Measurements from ENCODE around the gene RAD51B.
A peak's percentile ranks its signal among the peaks of the same experiment; 100 is the strongest.

Gene RAD51B

GRCh38 chr14:68509188-68509983 is 689.8 kb downstream of the RAD51B start:
- DNase-seq (ENCODE audit: insufficient read length, low spot score) (no peak), FAIRE-seq (no peak)
- TF ChIP-seq TAF1 (IDR thresholded peaks at IDR 0.05; ENCODE audit: low read depth, low read length) (no peak), POLR2AphosphoS5 (IDR thresholded peaks at IDR 0.05; ENCODE audit: low read depth, low read length) (no peak), POU2F2 (IDR thresholded peaks at IDR 0.05; ENCODE audit: low read depth, low read length) (no peak), SPI1 (IDR thresholded peaks at IDR 0.05; ENCODE audit: low read depth, low read length) (no peak), PAX5 (IDR thresholded peaks at IDR 0.05; ENCODE audit: insufficient read depth, low read length, severe bottlenecking) (no peak), POLR2A (IDR thresholded peaks at IDR 0.05; ENCODE audit: low read depth, low read length) (no peak)

- FAIRE-seq (no peak), DNase-seq (ENCODE audit: insufficient read length, low spot score) (no peak)
- no peak for TF ChIP-seq POU2F2 (IDR thresholded peaks at IDR 0.05; ENCODE audit: low read depth, low read length)
- no peak for TF ChIP-seq TAF1 (IDR thresholded peaks at IDR 0.05; ENCODE audit: low read depth, low read length)
- no peak for TF ChIP-seq POLR2A (IDR thresholded peaks at IDR 0.05; ENCODE audit: low read depth, low read length)
- no peak for TF ChIP-seq SPI1 (IDR thresholded peaks at IDR 0.05; ENCODE audit: low read depth, low read length)
- TF ChIP-seq POLR2AphosphoS5 (IDR thresholded peaks at IDR 0.05; ENCODE audit: low read depth, low read length): no peak
- no peak for TF ChIP-seq PAX5 (IDR thresholded peaks at IDR 0.05; ENCODE audit: insufficient read depth, low read length, severe bottlenecking)
Measured at GRCh38 chr14:68510201-68511128, 690.9 kb downstream of the RAD51B start.

GRCh38 chr14:68511129-68512047 is 691.8 kb downstream of the RAD51B start:
- FAIRE-seq (no peak), DNase-seq (ENCODE audit: insufficient read length, low spot score) (no peak)
- TF ChIP-seq POLR2A (IDR thresholded peaks at IDR 0.05; ENCODE audit: low read depth, low read length): no peak
- no peak for TF ChIP-seq POLR2AphosphoS5 (IDR thresholded peaks at IDR 0.05; ENCODE audit: low read depth, low read length)
- no peak for TF ChIP-seq SPI1 (IDR thresholded peaks at IDR 0.05; ENCODE audit: low read depth, low read length)
- no peak for TF ChIP-seq POU2F2 (IDR thresholded peaks at IDR 0.05; ENCODE audit: low read depth, low read length)
- no peak for TF ChIP-seq PAX5 (IDR thresholded peaks at IDR 0.05; ENCODE audit: insufficient read depth, low read length, severe bottlenecking)
- TF ChIP-seq TAF1 (IDR thresholded peaks at IDR 0.05; ENCODE audit: low read depth, low read length): no peak

GRCh38 chr14:68512088-68512487 is 692.5 kb downstream of the RAD51B start:
- DNase-seq (ENCODE audit: insufficient read length, low spot score): no peak
- no peak for FAIRE-seq
- no peak for TF ChIP-seq POLR2AphosphoS5 (IDR thresholded peaks at IDR 0.05; ENCODE audit: low read depth, low read length)

GRCh38 chr14:68513137-68513536 is 693.6 kb downstream of the RAD51B start:
- 0 out of 2 replicates have a peak, but pooled peaks have one; percentile 16 for TF ChIP-seq POLR2AphosphoS5 (IDR thresholded peaks at IDR 0.05; ENCODE audit: low read depth, low read length)
- TF ChIP-seq SPI1 (IDR thresholded peaks at IDR 0.05; ENCODE audit: low read depth, low read length): peak; percentile 64
- TF ChIP-seq POU2F2 (IDR thresholded peaks at IDR 0.05; ENCODE audit: low read depth, low read length): peak; percentile 41; the same call in 1 of the 2 replicates
- TF ChIP-seq TAF1 (IDR thresholded peaks at IDR 0.05; ENCODE audit: low read depth, low read length): no peak
- FAIRE-seq (peak; percentile 71), DNase-seq (ENCODE audit: insufficient read length, low spot score) (no peak)

- peak; percentile 44 for DNase-seq (ENCODE audit: insufficient read length, low spot score)
- peak; percentile 90 for FAIRE-seq
- TF ChIP-seq SPI1 (IDR thresholded peaks at IDR 0.05; ENCODE audit: low read depth, low read length): no peak
Measured at GRCh38 chr14:68513838-68514607, 694.4 kb downstream of the RAD51B start.

- no peak for FAIRE-seq
- TF ChIP-seq POLR2A (IDR thresholded peaks at IDR 0.05; ENCODE audit: low read depth, low read length) (no peak), TAF1 (IDR thresholded peaks at IDR 0.05; ENCODE audit: low read depth, low read length) (no peak), POLR2AphosphoS5 (IDR thresholded peaks at IDR 0.05; ENCODE audit: low read depth, low read length) (no peak), PAX5 (IDR thresholded peaks at IDR 0.05; ENCODE audit: insufficient read depth, low read length, severe bottlenecking) (no peak)
- no peak for DNase-seq (ENCODE audit: insufficient read length, low spot score)
Measured at GRCh38 chr14:68514608-68515194, 695.1 kb downstream of the RAD51B start.

- no peak for FAIRE-seq
- TF ChIP-seq PAX5 (IDR thresholded peaks at IDR 0.05; ENCODE audit: insufficient read depth, low read length, severe bottlenecking): no peak
- no peak for TF ChIP-seq POU2F2 (IDR thresholded peaks at IDR 0.05; ENCODE audit: low read depth, low read length)
Measured at GRCh38 chr14:68516342-68516741, 696.8 kb downstream of the RAD51B start.

GRCh38 chr14:68518166-68518565 is 698.6 kb downstream of the RAD51B start:
- FAIRE-seq (no peak), DNase-seq (ENCODE audit: insufficient read length, low spot score) (no peak)
- TF ChIP-seq SPI1 (IDR thresholded peaks at IDR 0.05; ENCODE audit: low read depth, low read length): no peak
- no peak for TF ChIP-seq PAX5 (IDR thresholded peaks at IDR 0.05; ENCODE audit: insufficient read depth, low read length, severe bottlenecking)
- no peak for TF ChIP-seq POU2F2 (IDR thresholded peaks at IDR 0.05; ENCODE audit: low read depth, low read length)
- no peak for TF ChIP-seq TAF1 (IDR thresholded peaks at IDR 0.05; ENCODE audit: low read depth, low read length)
- TF ChIP-seq POLR2A (IDR thresholded peaks at IDR 0.05; ENCODE audit: low read depth, low read length): no peak
- no peak for TF ChIP-seq POLR2AphosphoS5 (IDR thresholded peaks at IDR 0.05; ENCODE audit: low read depth, low read length)

More at GRCh38 chr14:68516342-68516741, 696.8 kb downstream of the RAD51B start:
- DNase-seq (ENCODE audit: insufficient read length, low spot score): no peak

All from GM12891 (cell line).